PC-3 (cell line): ENCODE measurements around the gene ABHD14A.

Experiments
- CTCF ChIP-seq: fragments of 300-600 bp; sonication (generic); conservative IDR thresholded peaks from 2 replicates; pipeline ENCODE4 v1.5.1; 2017; ENCODE audit warnings: antibody characterized with exemption, low read depth, mild to moderate bottlenecking, low read length
- EZH2 ChIP-seq: fragments of 300-600 bp; sonication (generic); IDR thresholded peaks from one replicate; pipeline ENCODE4 v1.6.1; 2017; ENCODE audit warnings: antibody characterized with exemption, mild to moderate bottlenecking, low read length; ENCODE audit not compliant: unreplicated experiment

- no peak for TF ChIP-seq CTCF
- TF ChIP-seq EZH2: no peak
Measured at GRCh38 chr3:51968883-51969678, 5.8 kb upstream of the ABHD14A start.
